OCI-LY3 (cell line): ENCODE results near the gene RBM23.

Experiments
- EZH2phosphoT487 ChIP-seq: fragments of 200-600 bp; shearing (Covaris generic); IDR thresholded peaks from 2 replicates; pipeline ENCODE4 v1.6.1; 2018; ENCODE audit warnings: antibody characterized with exemption, mixed run types, low read depth
- TF ChIP-seq, protein P1 (sequence below): fragments of 200-600, 300-600 bp; sonication (generic); IDR thresholded peaks from 2 replicates; pipeline ENCODE4 v1.5.1; 2014; ENCODE audit warnings: antibody characterized with exemption, low read length, low read depth

GRCh38 chr14:22903742-22904087 lies 15.2 kb downstream of the RBM23 start:
- TF ChIP-seq, protein P1, sequence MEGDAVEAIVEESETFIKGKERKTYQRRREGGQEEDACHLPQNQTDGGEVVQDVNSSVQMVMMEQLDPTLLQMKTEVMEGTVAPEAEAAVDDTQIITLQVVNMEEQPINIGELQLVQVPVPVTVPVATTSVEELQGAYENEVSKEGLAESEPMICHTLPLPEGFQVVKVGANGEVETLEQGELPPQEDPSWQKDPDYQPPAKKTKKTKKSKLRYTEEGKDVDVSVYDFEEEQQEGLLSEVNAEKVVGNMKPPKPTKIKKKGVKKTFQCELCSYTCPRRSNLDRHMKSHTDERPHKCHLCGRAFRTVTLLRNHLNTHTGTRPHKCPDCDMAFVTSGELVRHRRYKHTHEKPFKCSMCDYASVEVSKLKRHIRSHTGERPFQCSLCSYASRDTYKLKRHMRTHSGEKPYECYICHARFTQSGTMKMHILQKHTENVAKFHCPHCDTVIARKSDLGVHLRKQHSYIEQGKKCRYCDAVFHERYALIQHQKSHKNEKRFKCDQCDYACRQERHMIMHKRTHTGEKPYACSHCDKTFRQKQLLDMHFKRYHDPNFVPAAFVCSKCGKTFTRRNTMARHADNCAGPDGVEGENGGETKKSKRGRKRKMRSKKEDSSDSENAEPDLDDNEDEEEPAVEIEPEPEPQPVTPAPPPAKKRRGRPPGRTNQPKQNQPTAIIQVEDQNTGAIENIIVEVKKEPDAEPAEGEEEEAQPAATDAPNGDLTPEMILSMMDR = no peak
- no peak for TF ChIP-seq EZH2phosphoT487
